ENCODE data around the gene MN1. TPM values are rescaled to one million over a fixed set of nuclear protein-coding genes. Genes with fewer than 3 reads are reported as not detected.

Gene MN1
- total and polyA plus RNA-seq, 2 of the 4 experiments (the other 2 are of a cell fraction): 0.36 to 1.3 TPM

DNA sequence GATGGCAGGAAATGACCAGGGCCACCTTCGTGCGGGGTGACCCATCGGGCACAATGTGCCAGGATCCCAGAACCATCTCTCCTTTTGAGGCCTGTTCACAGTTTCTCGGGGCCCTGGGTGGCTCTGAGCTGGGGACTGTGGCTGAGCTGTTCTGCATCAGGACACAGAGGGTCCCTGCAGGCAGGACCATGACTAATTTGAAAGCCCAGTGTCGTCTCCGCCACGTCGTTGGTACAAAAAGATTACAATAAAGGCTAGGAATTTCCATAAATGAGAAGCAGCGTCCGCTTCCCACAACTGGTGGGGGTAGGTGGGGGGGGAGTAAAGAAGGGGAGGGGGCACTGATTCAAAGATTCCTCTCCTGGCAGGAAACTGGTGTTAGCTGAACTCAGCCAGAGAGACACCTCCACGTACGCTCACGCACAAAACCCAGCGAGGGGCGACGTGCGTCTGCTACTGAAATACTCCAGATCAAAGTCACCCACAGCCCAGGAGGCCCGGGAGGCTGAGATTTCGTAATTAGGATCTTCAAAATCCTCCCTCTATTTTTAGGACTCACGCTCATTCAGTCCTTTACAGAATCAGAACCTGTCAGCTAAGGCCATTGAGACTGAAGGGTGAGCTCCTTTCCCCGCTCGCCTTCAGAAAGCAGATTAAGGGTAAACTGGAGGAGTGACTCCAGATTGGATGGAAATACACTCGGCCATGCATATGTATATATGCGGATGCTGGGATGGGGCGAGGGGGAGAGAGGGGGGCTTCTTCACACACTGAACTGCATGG lies 11.0 kb downstream of the MN1 start (continued):
- TF ChIP-seq CHD1 (IDR thresholded peaks at IDR 0.05; ENCODE audit: low read depth, low read length): no peak

DNA sequence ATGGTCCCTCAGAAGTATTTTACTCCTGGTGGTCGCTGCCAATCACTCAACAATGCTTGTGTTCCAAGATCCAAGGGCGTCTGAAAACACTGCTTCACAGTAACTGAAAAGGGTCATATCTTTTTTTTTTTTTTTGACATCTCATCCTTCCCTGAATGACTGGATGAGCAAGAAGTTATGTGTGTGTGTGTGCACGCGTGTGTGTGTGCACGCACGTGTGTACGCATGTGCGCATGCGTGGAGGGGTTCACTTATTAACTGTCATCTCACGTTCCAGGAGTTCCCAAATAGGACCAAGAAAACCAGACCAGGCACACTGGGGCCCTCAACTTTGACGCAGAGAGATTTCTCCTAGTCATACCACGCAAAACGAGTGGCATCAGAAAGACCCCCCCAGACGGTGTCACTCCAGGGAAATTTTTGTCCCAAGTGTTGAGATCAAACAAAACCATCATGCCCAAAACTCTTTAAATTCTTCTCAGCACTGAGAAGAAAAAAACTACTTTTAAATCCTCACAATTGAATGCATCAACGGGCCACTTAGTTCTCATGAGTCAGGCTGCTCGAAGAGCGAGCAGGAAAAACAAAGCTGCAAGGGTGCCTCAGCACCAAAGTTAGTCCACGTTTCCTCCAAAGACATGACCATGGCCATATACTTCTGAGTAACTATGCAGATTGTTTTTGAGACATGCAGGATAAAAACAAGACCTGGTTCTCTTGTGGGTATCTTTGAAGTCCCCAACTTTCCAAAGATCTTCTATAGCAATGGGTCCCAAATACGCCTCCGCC lies 12.9 kb downstream of the MN1 start:
- H2AFZ ChIP-seq (replicated peaks; ENCODE audit: low read length, poor library complexity): no peak overlapping the region
- H3K36me3 ChIP-seq (ENCODE audit: control insufficient read depth, insufficient read depth, low read length): peaks cover 10% of the 10 kb centered on the region
- H3K4me3 ChIP-seq (ENCODE audit: insufficient read depth, low read depth, low read length): no peak overlapping the region
- no peak overlapping the region for H3K4me2 ChIP-seq (ENCODE audit: low read depth, low read length)
- dilution Hi-C loops (cut with HindIII; ENCODE audit: low sequenced_read_pairs, unreplicated experiment): no loop called here
- no peak overlapping the region for H4K91ac ChIP-seq (ENCODE audit: insufficient read depth, low read depth, low read length)
- H2BK15ac ChIP-seq (ENCODE audit: low read depth, low read length): no peak overlapping the region
- H3K9me3 ChIP-seq (ENCODE audit: control insufficient read depth, insufficient read depth, low read length): no peaks in the 10 kb centered on the region
- H2AK9ac ChIP-seq (replicated peaks; ENCODE audit: low read depth, low read length, poor library complexity): no peak overlapping the region
- no peak overlapping the region for H3K23ac ChIP-seq (ENCODE audit: low read depth, low read length)
- in situ Hi-C loops (cut with MboI; ENCODE audit: low sequenced_read_pairs): no loop called here
- no peaks in the 10 kb centered on the region for H3K27me3 ChIP-seq (ENCODE audit: control insufficient read depth, insufficient read depth, low read length)
- no peak overlapping the region for H2AK5ac ChIP-seq (ENCODE audit: low read depth, low read length)
- TF ChIP-seq CHD1 (IDR thresholded peaks at IDR 0.05; ENCODE audit: low read depth, low read length) (no peak), RFX5 (IDR thresholded peaks at IDR 0.05; ENCODE audit: low read depth, low read length) (no peak), CEBPB (IDR thresholded peaks at IDR 0.05; ENCODE audit: low read depth, low read length) (no peak), NFE2L2 (IDR thresholded peaks at IDR 0.05; ENCODE audit: low read depth, low read length) (no peak), SMC3 (IDR thresholded peaks at IDR 0.05; ENCODE audit: low read depth, low read length) (no peak), RCOR1 (IDR thresholded peaks at IDR 0.05; ENCODE audit: insufficient replicate concordance, low read length) (no peak), MAZ (IDR thresholded peaks at IDR 0.05; ENCODE audit: borderline replicate concordance, low read depth, low read length) (no peak), ELK1 (IDR thresholded peaks at IDR 0.05; ENCODE audit: borderline replicate concordance, low read depth, low read length) (no peak), RAD21 (IDR thresholded peaks at IDR 0.05; ENCODE audit: low read length) (no peak), MAFK (IDR thresholded peaks at IDR 0.05; ENCODE audit: low read depth, low read length) (no peak), POLR2A (IDR thresholded peaks at IDR 0.05; ENCODE audit: low read depth, low read length) (no peak), FOS (IDR thresholded peaks at IDR 0.05; ENCODE audit: low read depth, low read length) (no peak)
- TF ChIP-seq, protein P1, sequence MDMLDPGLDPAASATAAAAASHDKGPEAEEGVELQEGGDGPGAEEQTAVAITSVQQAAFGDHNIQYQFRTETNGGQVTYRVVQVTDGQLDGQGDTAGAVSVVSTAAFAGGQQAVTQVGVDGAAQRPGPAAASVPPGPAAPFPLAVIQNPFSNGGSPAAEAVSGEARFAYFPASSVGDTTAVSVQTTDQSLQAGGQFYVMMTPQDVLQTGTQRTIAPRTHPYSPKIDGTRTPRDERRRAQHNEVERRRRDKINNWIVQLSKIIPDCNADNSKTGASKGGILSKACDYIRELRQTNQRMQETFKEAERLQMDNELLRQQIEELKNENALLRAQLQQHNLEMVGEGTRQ (IDR thresholded peaks at IDR 0.05; ENCODE audit: low read depth, low read length): no peak
- H3K27ac ChIP-seq (ENCODE audit: insufficient read depth, low read length): no peak overlapping the region
- H4K20me1 ChIP-seq (ENCODE audit: insufficient read depth, low read length): no peaks in the 10 kb centered on the region; the same call in 1 of the 2 replicates
- POLR2A ChIA-PET (ENCODE audit: unreplicated experiment): no interaction called here
- no peak overlapping the region for H2BK120ac ChIP-seq (ENCODE audit: low read depth, low read length)
- CTCF ChIA-PET: no interaction called here
- intact Hi-C loops (cut with micrococcal nuclease): no loop called here
- DNase-seq (no peak), ATAC-seq (ENCODE audit: low read depth) (no peak)
- no peak overlapping the region for H3K18ac ChIP-seq (ENCODE audit: low read depth, low read length)
- H3K56ac ChIP-seq (ENCODE audit: extremely low read depth, insufficient read depth, low read length): no peak overlapping the region
- H3K9ac ChIP-seq (ENCODE audit: low read depth, low read length): no peak overlapping the region
- H2BK20ac ChIP-seq (ENCODE audit: low read depth, low read length): no peak overlapping the region
- H4K8ac ChIP-seq (ENCODE audit: low read depth in 2 of 2, low read length in 2 of 2): no peak overlapping the region
- no TSS peak for BruUV-seq (replicated peaks)
- H3K4me1 ChIP-seq (ENCODE audit: control insufficient read depth, insufficient read depth, low read length): peaks cover 4% of the 10 kb centered on the region; the same call in 1 of the 2 replicates
- H3K9me1 ChIP-seq (ENCODE audit: insufficient read depth, low read length): no peaks in the 10 kb centered on the region; the same call in 1 of the 2 replicates
- 100% methylated on average over 8 of the region's 20 CpGs; no CpG with 5 or more reads in 1 of the 2 experiments for WGBS, 2 experiments (ENCODE audit: extremely low coverage in 2 of 2, insufficient read length in 1 of 2)
- no peaks in the 10 kb centered on the region; a peak in 1 of 4 replicates for H3K79me1 ChIP-seq (ENCODE audit: low read depth in 1 of 2, low read length in 2 of 2)
- H4K5ac ChIP-seq (ENCODE audit: low read depth, low read length): no peak overlapping the region
- H3K14ac ChIP-seq (replicated peaks; ENCODE audit: low read depth, low read length): no peak overlapping the region
- H2BK5ac ChIP-seq (ENCODE audit: low read depth, low read length, poor library complexity, severe bottlenecking): no peak overlapping the region
- H3K4ac ChIP-seq (ENCODE audit: low read depth, low read length): no peak overlapping the region
